Measurements from ENCODE around the gene TBR1.

TBR1 gene

DNA sequence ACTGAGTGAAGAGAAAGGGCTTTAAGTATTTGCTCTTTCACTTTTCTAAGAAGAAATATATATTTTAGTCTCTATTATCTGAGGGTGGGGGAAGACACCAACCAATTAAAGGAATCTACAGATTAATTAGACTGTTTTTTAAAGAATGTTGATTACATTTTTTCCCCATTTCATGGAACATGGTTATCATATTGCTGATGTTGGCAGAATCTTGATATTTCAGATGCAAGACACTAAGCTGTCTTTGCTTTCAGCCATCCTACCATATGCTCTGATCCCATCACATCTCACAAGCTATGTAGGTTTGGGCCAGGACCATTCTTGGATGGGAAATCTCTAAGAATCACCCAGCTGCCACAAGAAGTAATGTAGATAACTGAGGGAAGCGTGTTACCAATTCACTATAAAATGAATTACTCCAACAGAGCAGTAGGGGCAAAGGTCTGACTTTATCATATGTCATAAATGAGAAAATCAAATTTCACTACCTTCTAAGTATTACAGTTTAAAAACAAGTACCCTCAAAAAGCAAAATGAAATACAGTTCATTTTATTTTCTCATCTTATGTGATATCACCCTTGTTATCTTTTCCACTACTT is 6.7 kb upstream of the TBR1 start:
- TF ChIP-seq, protein P1, sequence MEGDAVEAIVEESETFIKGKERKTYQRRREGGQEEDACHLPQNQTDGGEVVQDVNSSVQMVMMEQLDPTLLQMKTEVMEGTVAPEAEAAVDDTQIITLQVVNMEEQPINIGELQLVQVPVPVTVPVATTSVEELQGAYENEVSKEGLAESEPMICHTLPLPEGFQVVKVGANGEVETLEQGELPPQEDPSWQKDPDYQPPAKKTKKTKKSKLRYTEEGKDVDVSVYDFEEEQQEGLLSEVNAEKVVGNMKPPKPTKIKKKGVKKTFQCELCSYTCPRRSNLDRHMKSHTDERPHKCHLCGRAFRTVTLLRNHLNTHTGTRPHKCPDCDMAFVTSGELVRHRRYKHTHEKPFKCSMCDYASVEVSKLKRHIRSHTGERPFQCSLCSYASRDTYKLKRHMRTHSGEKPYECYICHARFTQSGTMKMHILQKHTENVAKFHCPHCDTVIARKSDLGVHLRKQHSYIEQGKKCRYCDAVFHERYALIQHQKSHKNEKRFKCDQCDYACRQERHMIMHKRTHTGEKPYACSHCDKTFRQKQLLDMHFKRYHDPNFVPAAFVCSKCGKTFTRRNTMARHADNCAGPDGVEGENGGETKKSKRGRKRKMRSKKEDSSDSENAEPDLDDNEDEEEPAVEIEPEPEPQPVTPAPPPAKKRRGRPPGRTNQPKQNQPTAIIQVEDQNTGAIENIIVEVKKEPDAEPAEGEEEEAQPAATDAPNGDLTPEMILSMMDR (IDR thresholded peaks at IDR 0.05; ENCODE audit: control extremely low read depth, extremely low read depth, low read depth, missing control alignments), result no peak
- no peak for DNase-seq (ENCODE audit: extremely low spot score)
- ChIA-PET POLR2A (no interaction called here), CTCF (no interaction called here)

DNA sequence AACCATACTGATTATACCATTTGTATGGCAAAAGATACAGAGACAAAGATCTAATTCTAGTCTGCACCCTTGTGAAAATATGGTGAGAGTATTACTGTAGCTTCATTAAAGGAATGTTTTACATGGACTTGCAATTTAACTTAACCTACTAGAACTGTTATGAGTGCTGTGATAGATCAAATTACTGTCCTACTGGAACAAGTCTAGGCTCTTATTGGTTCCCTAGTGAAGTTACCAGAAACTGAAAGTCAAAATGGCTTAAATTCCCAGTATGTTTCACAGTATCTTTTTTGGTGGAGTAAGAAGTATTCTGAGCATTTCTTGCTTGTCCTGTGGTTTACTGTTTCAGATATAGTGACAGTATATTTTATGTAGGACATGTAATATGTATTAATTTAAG is 3.8 kb upstream of the TBR1 start:
- ChIA-PET CTCF (no interaction called here), POLR2A (no interaction called here)
- no peak for DNase-seq (ENCODE audit: extremely low spot score)
- TF ChIP-seq, protein P1 (IDR thresholded peaks at IDR 0.05; ENCODE audit: control extremely low read depth, extremely low read depth, low read depth, missing control alignments), result no peak

DNA sequence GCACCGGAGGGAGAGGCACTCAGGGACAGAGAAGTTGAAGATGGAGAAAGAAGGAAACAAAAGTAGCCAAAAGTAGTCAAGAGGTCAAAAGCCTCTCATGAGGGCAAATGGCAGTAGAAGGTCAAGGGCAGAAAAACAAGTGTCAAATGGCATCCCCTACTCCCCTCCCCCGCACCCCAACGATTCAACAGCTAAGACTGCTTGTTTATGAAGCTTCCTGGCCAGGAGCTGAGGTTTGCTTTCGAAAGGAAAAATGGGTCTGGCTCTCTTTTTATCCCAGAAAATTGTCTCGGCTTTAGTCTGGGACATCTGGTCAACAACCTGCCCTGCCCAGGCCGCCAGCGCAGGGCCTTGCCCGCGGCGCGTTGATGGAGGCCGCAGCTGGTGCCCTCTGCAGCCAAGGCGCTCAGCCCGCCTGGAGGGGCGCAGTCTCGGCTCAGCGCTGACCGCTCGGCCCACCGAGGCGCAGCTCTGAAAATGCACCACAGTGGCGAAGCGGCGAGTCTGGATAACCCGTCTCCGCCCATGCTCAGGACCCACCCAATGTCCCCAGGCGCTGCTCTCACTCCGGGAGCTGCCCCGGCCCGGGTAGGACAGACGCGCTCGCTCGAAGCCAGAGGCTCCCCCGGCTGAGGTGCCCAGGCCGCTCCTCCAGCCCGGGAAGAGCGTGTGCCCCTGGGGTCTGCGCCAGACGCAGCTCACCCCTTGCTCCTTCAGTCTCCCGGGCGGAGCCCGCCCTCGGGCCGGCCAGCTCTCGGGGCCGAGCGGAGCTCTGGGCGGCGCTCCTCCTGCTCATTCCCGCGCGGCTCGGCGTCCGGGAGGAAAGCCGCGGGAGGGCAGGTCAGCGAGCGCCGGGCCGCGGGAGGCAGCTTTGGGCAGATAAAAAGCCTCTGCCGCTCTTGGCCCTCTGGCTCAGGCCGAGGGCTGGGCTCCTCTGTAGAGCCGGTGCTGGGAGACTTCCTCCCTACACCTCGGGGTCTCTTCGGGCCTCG is 1.8 kb upstream of the TBR1 start:
- ChIA-PET POLR2A (no interaction called here), CTCF (interaction anchor here (0.6 to 0.8 kb wide), 2 partner anchors 23 to 141 kb away, joined by 3 read pairs; no protein-coding TSS in a partner anchor)
- DNase-seq (ENCODE audit: extremely low spot score), result peak; percentile 42
- TF ChIP-seq, protein P1 (IDR thresholded peaks at IDR 0.05; ENCODE audit: control extremely low read depth, extremely low read depth, low read depth, missing control alignments), result no peak

DNA sequence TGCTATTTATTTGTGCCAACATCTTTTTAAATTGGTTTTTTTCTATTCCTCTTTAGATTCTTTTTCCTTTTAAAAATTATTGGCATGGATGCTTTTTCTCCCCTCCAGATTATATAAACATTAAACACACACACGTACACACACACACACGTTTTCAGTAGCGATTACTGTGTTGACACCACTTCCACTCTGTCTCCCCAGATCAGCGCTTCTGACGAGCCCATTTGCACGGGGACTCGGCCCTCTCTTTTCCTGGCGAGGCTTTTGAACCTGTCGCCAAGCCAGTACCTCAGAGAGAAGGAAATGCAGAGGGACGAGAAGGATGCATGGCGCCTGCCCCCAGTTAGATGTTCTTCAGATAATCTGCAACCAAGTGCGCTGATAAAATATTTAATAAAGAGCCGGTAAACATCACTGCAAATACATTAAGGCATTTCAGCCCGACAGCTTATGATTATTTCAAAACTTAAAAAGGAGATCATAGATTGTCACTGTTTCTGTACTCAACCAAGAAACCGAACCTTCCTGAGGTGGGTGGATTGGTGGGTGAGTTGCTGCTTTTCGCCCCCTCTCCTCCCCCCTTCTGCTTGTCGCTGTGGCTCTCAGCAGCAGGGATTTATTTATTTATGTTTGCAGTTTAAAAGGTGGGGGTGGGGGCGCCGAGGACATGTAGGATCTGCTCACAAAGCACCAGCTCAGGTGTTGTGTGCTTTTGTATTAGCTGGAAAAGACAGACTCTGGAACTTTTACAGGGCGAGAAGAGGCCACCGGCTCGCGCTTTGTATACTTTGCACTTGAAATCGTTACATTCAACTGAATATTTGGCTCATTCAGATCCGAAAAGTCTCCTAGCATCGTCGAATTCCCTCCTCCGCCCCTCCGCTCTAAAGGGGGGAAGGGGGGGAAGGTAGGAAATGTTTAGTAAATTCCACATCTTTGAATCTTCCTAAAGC is 787 bp upstream of the TBR1 start:
- ChIA-PET POLR2A (no interaction called here), CTCF (interaction anchor here (0.8 kb wide), 1 partner anchor 142 kb away, joined by 3 read pairs; no protein-coding TSS in a partner anchor)
- TF ChIP-seq, protein P1 (IDR thresholded peaks at IDR 0.05; ENCODE audit: control extremely low read depth, extremely low read depth, low read depth, missing control alignments), result no peak
- DNase-seq (ENCODE audit: extremely low spot score), result peak; percentile 34

DNA sequence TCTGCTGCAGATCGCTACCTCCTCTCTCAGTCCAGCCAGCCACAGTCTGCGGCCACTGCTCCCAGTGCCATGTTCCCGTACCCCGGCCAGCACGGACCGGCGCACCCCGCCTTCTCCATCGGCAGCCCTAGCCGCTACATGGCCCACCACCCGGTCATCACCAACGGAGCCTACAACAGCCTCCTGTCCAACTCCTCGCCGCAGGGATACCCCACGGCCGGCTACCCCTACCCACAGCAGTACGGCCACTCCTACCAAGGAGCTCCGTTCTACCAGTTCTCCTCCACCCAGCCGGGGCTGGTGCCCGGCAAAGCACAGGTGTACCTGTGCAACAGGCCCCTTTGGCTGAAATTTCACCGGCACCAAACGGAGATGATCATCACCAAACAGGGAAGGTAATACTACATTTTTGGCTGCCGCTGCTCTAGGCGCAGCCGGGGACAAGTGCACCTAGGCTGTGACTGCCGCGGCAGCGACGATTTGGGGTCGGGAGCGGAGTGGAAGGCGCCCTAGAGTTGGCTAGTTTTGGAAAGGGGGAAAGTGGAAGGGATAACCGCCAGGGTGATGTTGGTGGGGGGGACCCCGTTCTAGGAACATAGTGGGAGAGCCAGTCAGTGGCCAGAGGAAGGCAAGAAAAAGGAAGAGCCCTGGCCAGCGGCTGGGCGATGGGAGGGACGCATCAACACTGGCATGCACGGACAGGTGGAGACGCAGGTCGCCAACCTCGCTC is 776 bp downstream of the TBR1 start:
- DNase-seq (ENCODE audit: extremely low spot score), result peak; percentile 26
- POLR2A ChIA-PET, result no interaction called here
- TF ChIP-seq, protein P1 (IDR thresholded peaks at IDR 0.05; ENCODE audit: control extremely low read depth, extremely low read depth, low read depth, missing control alignments), result no peak
- CTCF ChIA-PET, result interaction anchor here (0.9 kb wide), 1 partner anchor 12 kb away, joined by 3 read pairs; no protein-coding TSS in a partner anchor

Measured in GM10248 (cell line).